ACHN (cell line): ENCODE data around the gene ESRRB.
A peak's percentile ranks its signal among the peaks of the same experiment; 100 is the strongest.

Experiments used
- DNase-seq: peaks from one replicate; pipeline ENCODE4 v3.0.0-alpha.2; 2015
- in situ Hi-C: cut with HindIII; loops from 2 replicates; pipeline ENCODE4 v1.10.0; 2017; ENCODE audit warnings: low sequenced_read_pairs, low pct_ligation_motif_present, low pct_unique_long_range_greater_than_20kb

ESRRB gene

GRCh38 chr14:76473481-76474263 lies 97.7 kb downstream of the ESRRB start:
- in situ Hi-C loops = no loop called here
- DNase-seq = no peak

- in situ Hi-C loops = no loop called here
- no peak for DNase-seq
Observed at GRCh38 chr14:76480426-76480825, 104.5 kb downstream of the ESRRB start.

GRCh38 chr14:76484355-76484754 lies 108.4 kb downstream of the ESRRB start:
- in situ Hi-C loops = no loop called here
- no peak for DNase-seq

GRCh38 chr14:76486251-76486743 lies 110.4 kb downstream of the ESRRB start:
- no peak for DNase-seq
- in situ Hi-C loops = no loop called here

- in situ Hi-C loops = no loop called here
- DNase-seq = no peak
Observed at GRCh38 chr14:76488551-76488950, 112.6 kb downstream of the ESRRB start.

- in situ Hi-C loops = no loop called here
- DNase-seq = no peak
Observed at GRCh38 chr14:76489667-76490066, 113.7 kb downstream of the ESRRB start.

GRCh38 chr14:76490111-76490510 lies 114.2 kb downstream of the ESRRB start:
- DNase-seq = no peak
- in situ Hi-C loops = no loop called here

- in situ Hi-C loops = no loop called here
- no peak for DNase-seq
Observed at GRCh38 chr14:76490735-76491134, 114.8 kb downstream of the ESRRB start.

- no peak for DNase-seq
- in situ Hi-C loops = no loop called here
Observed at GRCh38 chr14:76491172-76491930, 115.4 kb downstream of the ESRRB start.

- in situ Hi-C loops = no loop called here
- DNase-seq = no peak
Observed at GRCh38 chr14:76495983-76496382, 120.0 kb downstream of the ESRRB start.

GRCh38 chr14:76496595-76496994 lies 120.7 kb downstream of the ESRRB start:
- in situ Hi-C loops = no loop called here
- DNase-seq = no peak

GRCh38 chr14:76497550-76498462 lies 121.9 kb downstream of the ESRRB start:
- in situ Hi-C loops = no loop called here
- DNase-seq = peak; percentile 7

- in situ Hi-C loops = no loop called here
Observed at GRCh38 chr14:76498463-76498935, 122.6 kb downstream of the ESRRB start.

GRCh38 chr14:76498976-76499375 lies 123.0 kb downstream of the ESRRB start:
- DNase-seq = no peak
- in situ Hi-C loops = no loop called here

More at GRCh38 chr14:76498463-76498935, 122.6 kb downstream of the ESRRB start:
- DNase-seq = no peak

- no peak for DNase-seq
- in situ Hi-C loops = no loop called here
Observed at GRCh38 chr14:76499399-76499798, 123.5 kb downstream of the ESRRB start.

GRCh38 chr14:76500011-76500410 lies 124.1 kb downstream of the ESRRB start:
- peak; percentile 7 for DNase-seq
- in situ Hi-C loops = no loop called here

GRCh38 chr14:76500480-76500879 lies 124.5 kb downstream of the ESRRB start:
- in situ Hi-C loops = no loop called here
- DNase-seq = no peak

GRCh38 chr14:76501156-76501720 lies 125.3 kb downstream of the ESRRB start:
- no peak for DNase-seq
- in situ Hi-C loops = no loop called here
